Measurements from ENCODE around the gene CCDC169. TPM values are rescaled to one million over a fixed set of nuclear protein-coding genes. Genes with fewer than 3 reads are reported as not detected.

The CCDC169 gene
- total and polyA plus RNA-seq, 2 of the 4 experiments (the other 2 are of a cell fraction) = 0.54 to 0.62 TPM

DNA sequence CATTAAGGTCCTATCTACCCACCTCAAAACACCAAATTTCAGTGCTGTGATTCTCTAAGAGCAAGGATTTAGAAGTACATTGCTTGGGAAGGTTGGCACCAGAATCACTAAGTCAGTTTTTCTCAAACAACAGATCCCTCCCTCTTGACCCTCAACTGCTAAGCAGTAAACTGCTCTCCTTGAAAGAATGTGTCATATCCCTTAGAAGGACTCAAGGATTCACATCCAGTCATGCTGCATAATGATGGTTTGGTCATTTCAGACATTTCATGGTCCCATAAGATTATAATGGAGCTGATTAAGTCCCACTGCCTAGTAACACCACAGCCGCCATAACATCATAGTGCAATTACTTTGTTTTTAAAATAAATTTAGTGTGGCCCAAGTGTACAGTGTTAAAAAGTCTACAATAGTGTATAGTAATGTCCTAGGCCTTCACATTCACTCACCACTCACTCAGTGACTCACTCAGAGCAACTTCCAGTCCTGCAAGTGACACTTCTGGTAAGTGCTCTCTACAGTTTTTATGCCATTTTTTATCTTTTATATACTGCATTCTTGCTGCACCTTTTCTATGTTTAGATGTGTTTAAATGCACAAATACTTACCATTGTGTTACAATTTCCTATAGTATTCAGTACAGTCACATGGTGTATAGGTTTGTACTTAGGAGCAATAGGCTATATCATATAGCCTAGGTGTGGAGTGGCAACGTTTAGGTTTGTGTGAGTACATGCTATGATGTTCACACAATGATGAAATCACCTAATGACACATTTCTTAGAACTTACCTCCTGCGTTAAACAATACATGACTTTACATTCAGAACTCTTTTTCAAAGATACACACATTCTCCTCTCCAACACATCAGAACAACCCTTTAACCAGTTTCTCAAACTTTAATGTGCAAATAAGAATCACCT, 15.7 kb upstream of the CCDC169 start:
- TF ChIP-seq NFE2L2 (IDR thresholded peaks at IDR 0.05; ENCODE audit: low read depth, low read length) = no peak
- TF ChIP-seq POLR2A (IDR thresholded peaks at IDR 0.05; ENCODE audit: low read depth, low read length) = no peak
- TF ChIP-seq MXI1 (IDR thresholded peaks at IDR 0.05; ENCODE audit: borderline replicate concordance, low read depth, low read length) = no peak
- no peak for TF ChIP-seq CEBPB (IDR thresholded peaks at IDR 0.05; ENCODE audit: low read depth, low read length)
- TF ChIP-seq MAFK (IDR thresholded peaks at IDR 0.05; ENCODE audit: low read depth, low read length) = no peak
- TF ChIP-seq FOS (IDR thresholded peaks at IDR 0.05; ENCODE audit: low read depth, low read length) = no peak
- no peak for TF ChIP-seq CTCF (conservative IDR thresholded peaks at IDR 0.05; ENCODE audit: low read depth, low read length)
- TF ChIP-seq BHLHE40 (IDR thresholded peaks at IDR 0.05; ENCODE audit: low read depth, low read length) = no peak
- TF ChIP-seq SMC3 (IDR thresholded peaks at IDR 0.05; ENCODE audit: low read depth, low read length) = no peak
- TF ChIP-seq RAD21 (IDR thresholded peaks at IDR 0.05; ENCODE audit: low read length) = no peak
- TF ChIP-seq MAZ (IDR thresholded peaks at IDR 0.05; ENCODE audit: borderline replicate concordance, low read depth, low read length) = no peak
- TF ChIP-seq, protein P1, sequence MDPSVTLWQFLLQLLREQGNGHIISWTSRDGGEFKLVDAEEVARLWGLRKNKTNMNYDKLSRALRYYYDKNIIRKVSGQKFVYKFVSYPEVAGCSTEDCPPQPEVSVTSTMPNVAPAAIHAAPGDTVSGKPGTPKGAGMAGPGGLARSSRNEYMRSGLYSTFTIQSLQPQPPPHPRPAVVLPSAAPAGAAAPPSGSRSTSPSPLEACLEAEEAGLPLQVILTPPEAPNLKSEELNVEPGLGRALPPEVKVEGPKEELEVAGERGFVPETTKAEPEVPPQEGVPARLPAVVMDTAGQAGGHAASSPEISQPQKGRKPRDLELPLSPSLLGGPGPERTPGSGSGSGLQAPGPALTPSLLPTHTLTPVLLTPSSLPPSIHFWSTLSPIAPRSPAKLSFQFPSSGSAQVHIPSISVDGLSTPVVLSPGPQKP (IDR thresholded peaks at IDR 0.05; ENCODE audit: borderline replicate concordance, low read depth, low read length) = no peak
- no peak for TF ChIP-seq RFX5 (IDR thresholded peaks at IDR 0.05; ENCODE audit: low read depth, low read length)
- no peak overlapping the region for H3K14ac ChIP-seq (replicated peaks; ENCODE audit: low read depth, low read length)
- H3K4me1 ChIP-seq (ENCODE audit: control insufficient read depth, insufficient read depth, low read length) = no peaks in the 10 kb centered on the region
- ChIA-PET POLR2A (ENCODE audit: unreplicated experiment) (no interaction called here), CTCF (interaction anchor here (1.0 to 1.5 kb wide), 2 partner anchors 28 to 34 kb away, joined by 4 to 5 read pairs; no protein-coding TSS in a partner anchor)
- in situ Hi-C loops (cut with MboI; ENCODE audit: low sequenced_read_pairs) (no loop called here), dilution Hi-C loops (cut with HindIII; ENCODE audit: low sequenced_read_pairs, unreplicated experiment) (no loop called here), intact Hi-C loops (cut with micrococcal nuclease) (no loop called here)
- no peak overlapping the region for H4K8ac ChIP-seq (ENCODE audit: low read depth in 2 of 2, low read length in 2 of 2)
- no peak overlapping the region for H3K9ac ChIP-seq (ENCODE audit: low read depth, low read length)
- no peak overlapping the region for H2BK15ac ChIP-seq (ENCODE audit: low read depth, low read length)
- H3K9me3 ChIP-seq (ENCODE audit: control insufficient read depth, insufficient read depth, low read length) = no peaks in the 10 kb centered on the region
- H4K91ac ChIP-seq (ENCODE audit: insufficient read depth, low read depth, low read length) = no peak overlapping the region
- H3K4me3 ChIP-seq (ENCODE audit: insufficient read depth, low read depth, low read length) = no peak overlapping the region
- no peak overlapping the region for H3K27ac ChIP-seq (ENCODE audit: insufficient read depth, low read length)
- H3K4ac ChIP-seq (ENCODE audit: low read depth, low read length) = no peak overlapping the region
- H3K79me1 ChIP-seq (ENCODE audit: low read depth in 1 of 2, low read length in 2 of 2) = peaks cover 7 to 18% of the 10 kb centered on the region in 2 experiments; a peak in 3 of 4 replicates
- no peak overlapping the region for H2AK9ac ChIP-seq (replicated peaks; ENCODE audit: low read depth, low read length, poor library complexity)
- DNase-seq (peak; percentile 18), ATAC-seq (ENCODE audit: low read depth) (peak; percentile 42)
- no peaks in the 10 kb centered on the region for H4K20me1 ChIP-seq (ENCODE audit: insufficient read depth, low read length)
- no peak overlapping the region for H3K56ac ChIP-seq (ENCODE audit: extremely low read depth, insufficient read depth, low read length)
- no peak overlapping the region for H3K18ac ChIP-seq (ENCODE audit: low read depth, low read length)
- H2BK5ac ChIP-seq (ENCODE audit: low read depth, low read length, poor library complexity, severe bottlenecking) = no peak overlapping the region
- H2BK120ac ChIP-seq (ENCODE audit: low read depth, low read length) = no peak overlapping the region
- no TSS peak for BruUV-seq (replicated peaks)
- H4K5ac ChIP-seq (ENCODE audit: low read depth, low read length) = no peak overlapping the region
- no peak overlapping the region for H2AFZ ChIP-seq (replicated peaks; ENCODE audit: low read length, poor library complexity)
- H3K9me1 ChIP-seq (ENCODE audit: insufficient read depth, low read length) = 0 out of 2 replicates have a peak, but pooled peaks cover 3% of the 10 kb centered on the region
- H2BK20ac ChIP-seq (ENCODE audit: low read depth, low read length) = no peak overlapping the region
- no peak overlapping the region for H3K4me2 ChIP-seq (ENCODE audit: low read depth, low read length)
- no peak overlapping the region for H3K23ac ChIP-seq (ENCODE audit: low read depth, low read length)
- H3K36me3 ChIP-seq (ENCODE audit: control insufficient read depth, insufficient read depth, low read length) = peaks cover 23% of the 10 kb centered on the region
- no peak overlapping the region for H2AK5ac ChIP-seq (ENCODE audit: low read depth, low read length)
- WGBS, 2 experiments (ENCODE audit: extremely low coverage in 2 of 2, insufficient read length in 1 of 2) = no CpG with 5 or more reads among the region's 3 CpGs
- H3K27me3 ChIP-seq (ENCODE audit: control insufficient read depth, insufficient read depth, low read length) = no peaks in the 10 kb centered on the region

All from IMR-90 (cell line).